Panc1 (cell line): ENCODE data around the gene RAP1GAP.

Experiments
- CTCF ChIP-seq: fragments of 450-650 bp; IDR thresholded peaks from 2 replicates; pipeline ENCODE4 v1.5.1; 2017; ENCODE audit warnings: mild to moderate bottlenecking
- POLR2AphosphoS5 ChIP-seq: IDR thresholded peaks from 2 replicates; pipeline ENCODE4 v1.6.1; 2012; ENCODE audit warnings: mild to moderate bottlenecking, low read depth, low read length, moderate library complexity
- REST ChIP-seq, 2 experiments: IDR thresholded peaks; 2 replicates each; pipeline ENCODE4 v1.6.1; 2011 to 2012; ENCODE audit warnings: low read depth in 2 of 2, control low read depth in 1 of 2, low read length in 1 of 2, mild to moderate bottlenecking in 1 of 2, moderate library complexity in 1 of 2; ENCODE audit not compliant: insufficient read depth in 1 of 2
- SIN3A ChIP-seq: IDR thresholded peaks from 2 replicates; pipeline ENCODE4 v1.6.1; 2012; ENCODE audit warnings: low read depth, mild to moderate bottlenecking, low read length, moderate library complexity, borderline replicate concordance; ENCODE audit not compliant: insufficient read depth
- TCF7L2 ChIP-seq: IDR thresholded peaks from 2 replicates; pipeline ENCODE4 v1.6.1; 2011; ENCODE audit warnings: mild to moderate bottlenecking, low read depth, low read length, inconsistent platforms

- TF ChIP-seq CTCF, result no peak
- no peak for TF ChIP-seq SIN3A
- no peak for TF ChIP-seq POLR2AphosphoS5
- no peak for TF ChIP-seq REST (IDR thresholded peaks at IDR 0.05; ENCODE audit: insufficient read depth in 1 of 2, low read depth in 2 of 2, low read length in 1 of 2)
- TF ChIP-seq TCF7L2, result no peak
Measured at GRCh38 chr1:21579791-21580190, 89.4 kb downstream of the RAP1GAP start.
